Bronchial epithelial cell (primary cell): Measurements from ENCODE around the gene GSTM1. TPM values are rescaled to one million over a fixed set of nuclear protein-coding genes. Genes with fewer than 3 reads are reported as not detected.
"Not testable (repeated sequence)": the region's sequence is repeated elsewhere in the genome, so short reads cannot be mapped to it uniquely, and the experiment has no call there.

Source experiments
- DNase-seq: peaks from one replicate; pipeline ENCODE4 v3.0.0-alpha.2; 2010; ENCODE audit warnings: low read depth
- FAIRE-seq: peaks from 2 replicates; lab custom pipeline; 2011; peaks lifted over from hg19 to GRCh38; lab: Jason Lieb, UNC
- H3K27me3 ChIP-seq: 2 replicates; pipeline ENCODE4 v1.5.1; 2011; ENCODE audit warnings: low read length; ENCODE audit not compliant: control insufficient read depth, insufficient read depth
- H3K36me3 ChIP-seq: 2 replicates; pipeline ENCODE4 v1.5.1; 2011; ENCODE audit warnings: low read length; ENCODE audit not compliant: control insufficient read depth, insufficient read depth
- H3K4me3 ChIP-seq: 2 replicates; pipeline ENCODE4 v1.5.1; 2011; ENCODE audit warnings: mild to moderate bottlenecking, low read depth, low read length, control low read depth
- total RNA-seq: library from RNA; depleted of rRNA; stranded (reverse); fragments of >200 nt; gene quantifications from 2 replicates; pipeline ENCODE4 v1.2.1, GENCODE V29; 2014
- TF ChIP-seq, protein P1 (sequence below): IDR thresholded peaks from 2 replicates; pipeline ENCODE4 v1.5.1; 2011; ENCODE audit warnings: mild to moderate bottlenecking, moderate library complexity, low read length, control low read depth, inconsistent platforms; ENCODE audit not compliant: insufficient read depth, severe bottlenecking

GSTM1 gene
- total RNA-seq, 1 donor from 2014 or later: 2.6 TPM

- FAIRE-seq: no peak
- TF ChIP-seq, protein P1, sequence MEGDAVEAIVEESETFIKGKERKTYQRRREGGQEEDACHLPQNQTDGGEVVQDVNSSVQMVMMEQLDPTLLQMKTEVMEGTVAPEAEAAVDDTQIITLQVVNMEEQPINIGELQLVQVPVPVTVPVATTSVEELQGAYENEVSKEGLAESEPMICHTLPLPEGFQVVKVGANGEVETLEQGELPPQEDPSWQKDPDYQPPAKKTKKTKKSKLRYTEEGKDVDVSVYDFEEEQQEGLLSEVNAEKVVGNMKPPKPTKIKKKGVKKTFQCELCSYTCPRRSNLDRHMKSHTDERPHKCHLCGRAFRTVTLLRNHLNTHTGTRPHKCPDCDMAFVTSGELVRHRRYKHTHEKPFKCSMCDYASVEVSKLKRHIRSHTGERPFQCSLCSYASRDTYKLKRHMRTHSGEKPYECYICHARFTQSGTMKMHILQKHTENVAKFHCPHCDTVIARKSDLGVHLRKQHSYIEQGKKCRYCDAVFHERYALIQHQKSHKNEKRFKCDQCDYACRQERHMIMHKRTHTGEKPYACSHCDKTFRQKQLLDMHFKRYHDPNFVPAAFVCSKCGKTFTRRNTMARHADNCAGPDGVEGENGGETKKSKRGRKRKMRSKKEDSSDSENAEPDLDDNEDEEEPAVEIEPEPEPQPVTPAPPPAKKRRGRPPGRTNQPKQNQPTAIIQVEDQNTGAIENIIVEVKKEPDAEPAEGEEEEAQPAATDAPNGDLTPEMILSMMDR: no peak
- Histone ChIP-seq H3K27me3 (no peaks in the 10 kb centered on the region), H3K4me3 (no peak overlapping the region), H3K36me3 (no peaks in the 10 kb centered on the region)
- DNase-seq: no peak
Measured at GRCh38 chr1:109705411-109705810, 17.8 kb downstream of the GSTM1 start.

DNA sequence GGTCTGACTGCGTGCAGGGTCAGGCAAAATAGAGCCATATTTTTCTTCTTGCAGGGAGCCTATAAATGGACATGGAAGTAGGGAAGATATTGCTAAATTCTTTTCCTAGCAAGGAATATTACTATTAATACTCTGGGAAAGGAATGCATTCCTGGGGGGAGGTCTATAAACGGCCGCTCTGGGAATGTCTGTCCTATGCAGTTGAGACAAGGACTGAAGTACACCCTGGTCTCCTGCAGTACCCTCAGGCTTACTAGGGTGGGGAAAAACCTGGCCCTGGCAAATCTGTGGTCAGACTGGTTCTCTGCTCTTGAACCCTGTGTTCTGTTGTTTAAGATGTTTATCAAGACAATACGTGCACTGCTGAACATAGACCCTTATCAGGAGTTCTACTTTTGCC is 21.3 kb downstream of the GSTM1 start:
- H3K4me3 ChIP-seq, DNase-seq, H3K27me3 ChIP-seq, FAIRE-seq, H3K36me3 ChIP-seq: not testable (repeated sequence)

DNA sequence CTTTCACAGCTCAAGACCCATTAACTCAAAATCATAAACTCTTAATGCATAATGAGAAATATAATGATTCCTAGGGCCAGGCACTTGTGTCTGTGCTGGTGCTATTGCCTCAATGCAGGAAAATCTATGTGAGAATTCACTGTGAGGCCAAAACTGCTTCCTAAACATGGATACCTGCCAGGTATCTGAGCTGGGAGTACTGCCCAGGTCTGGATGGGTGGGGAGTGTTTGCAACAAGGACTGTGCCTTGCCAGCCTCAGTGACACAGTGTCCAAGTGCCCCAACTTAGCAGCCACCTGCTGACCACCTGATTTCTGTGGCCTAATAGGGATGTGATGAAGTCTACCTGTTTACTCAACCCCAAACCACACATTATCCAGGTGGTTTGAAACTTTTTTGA is 22.2 kb downstream of the GSTM1 start:
- not testable (repeated sequence) for H3K36me3 ChIP-seq, DNase-seq, H3K27me3 ChIP-seq, H3K4me3 ChIP-seq, FAIRE-seq

DNA sequence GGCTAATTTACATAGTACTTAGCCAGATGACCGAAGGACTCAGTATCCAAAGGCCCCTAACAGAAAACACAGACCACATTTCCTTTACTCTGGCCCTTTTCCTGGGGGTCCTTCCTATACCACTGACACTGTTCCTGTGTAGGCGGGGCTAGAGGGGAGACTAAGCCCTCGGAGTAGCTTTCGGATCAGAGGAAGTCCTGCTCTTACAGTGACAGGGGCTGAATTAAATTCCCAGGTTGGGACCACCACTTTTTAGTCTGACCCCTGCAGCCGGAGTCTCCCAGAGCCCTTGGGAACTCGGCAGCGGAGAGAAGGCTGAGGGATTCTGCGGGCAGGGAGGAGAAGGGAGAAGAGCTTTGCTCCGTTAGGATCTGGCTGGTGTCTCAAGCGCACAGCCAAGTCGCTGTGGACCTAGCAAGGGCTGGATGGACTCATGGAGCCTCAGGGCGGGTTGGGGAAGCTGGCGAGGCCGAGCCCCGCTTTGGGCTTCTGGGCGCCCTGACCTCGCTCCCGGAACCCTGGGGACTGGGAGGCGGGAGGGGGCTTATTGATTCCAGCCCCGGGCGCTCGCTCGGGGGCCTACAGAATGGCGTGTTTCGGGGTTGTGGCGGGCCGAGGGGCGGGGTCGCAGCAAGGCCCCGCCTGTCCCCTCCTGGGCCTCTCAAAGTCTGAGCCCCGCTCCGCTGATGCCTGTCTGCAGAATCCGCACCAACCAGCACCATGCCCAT is 24.1 kb downstream of the GSTM1 start, which contains the start of gene GSTM5:
GSTM5 (plus strand) TSS at position 659 of the 728 bp plus-strand sequence; CDS start at position 721, 62 bp downstream.
- DNase-seq, H3K27me3 ChIP-seq, H3K36me3 ChIP-seq, H3K4me3 ChIP-seq, FAIRE-seq: not testable (repeated sequence)

- no peak for DNase-seq
- Histone ChIP-seq H3K4me3 (no peak overlapping the region), H3K27me3 (no peaks in the 10 kb centered on the region), H3K36me3 (no peaks in the 10 kb centered on the region)
- TF ChIP-seq, protein P1: no peak
- FAIRE-seq: no peak
Measured at GRCh38 chr1:109712321-109712864, 24.8 kb downstream of the GSTM1 start.

DNA sequence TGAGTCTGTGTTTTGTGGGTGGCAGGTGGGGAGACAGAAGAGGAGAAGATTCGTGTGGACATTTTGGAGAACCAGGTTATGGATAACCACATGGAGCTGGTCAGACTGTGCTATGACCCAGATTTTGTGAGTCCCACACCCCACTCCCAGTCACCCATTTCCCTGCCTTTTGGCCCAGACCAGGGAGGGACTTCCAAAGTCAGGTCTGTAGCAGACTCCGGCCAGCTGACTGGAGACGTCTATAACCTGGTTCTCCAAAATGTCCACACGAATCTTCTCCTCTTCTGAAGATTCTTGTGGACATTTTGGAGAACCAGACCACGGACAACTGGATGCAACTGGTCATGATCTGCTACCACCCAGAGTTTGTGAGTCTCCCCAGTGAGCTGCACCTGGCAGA is 26.0 kb downstream of the GSTM1 start:
- TF ChIP-seq, protein P1: no peak
- no peak for DNase-seq
- no peak overlapping the region for H3K4me3 ChIP-seq
- FAIRE-seq: no peak
- H3K27me3 ChIP-seq: no peaks in the 10 kb centered on the region
- no peaks in the 10 kb centered on the region for H3K36me3 ChIP-seq

DNA sequence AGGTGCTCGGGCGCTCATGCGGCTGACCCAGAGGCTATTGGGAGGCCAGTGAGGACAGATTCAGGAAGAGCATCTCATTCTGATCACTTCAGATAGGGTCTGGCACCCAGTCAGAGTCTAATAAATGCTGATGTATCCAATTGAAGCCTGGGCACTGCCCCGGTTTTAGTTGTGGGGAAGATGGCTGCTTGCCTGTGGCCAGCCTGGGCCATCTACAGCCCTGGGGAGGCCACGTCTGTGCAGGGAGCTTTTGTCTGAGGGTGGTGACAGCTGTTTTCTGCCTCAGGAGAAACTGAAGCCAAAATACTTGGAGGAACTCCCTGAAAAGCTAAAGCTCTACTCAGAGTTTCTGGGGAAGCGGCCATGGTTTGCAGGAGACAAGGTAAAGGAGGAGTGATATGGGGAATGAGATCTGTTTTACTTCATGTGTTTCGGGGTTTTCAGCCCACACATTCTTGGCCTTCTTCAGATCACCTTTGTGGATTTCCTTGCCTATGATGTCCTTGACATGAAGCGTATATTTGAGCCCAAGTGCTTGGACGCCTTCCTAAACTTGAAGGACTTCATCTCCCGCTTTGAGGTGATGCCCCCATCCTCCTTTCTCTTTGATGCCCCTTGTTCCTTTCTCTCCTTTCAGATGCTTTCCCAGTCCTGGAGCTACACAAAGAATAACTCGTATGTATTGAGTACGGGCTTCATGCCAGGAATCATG is 27.2 kb downstream of the GSTM1 start:
- Histone ChIP-seq H3K4me3 (no peak overlapping the region), H3K27me3 (no peaks in the 10 kb centered on the region), H3K36me3 (no peaks in the 10 kb centered on the region)
- DNase-seq (no peak), FAIRE-seq (no peak)
- TF ChIP-seq, protein P1: no peak
